GM19455 (cell line): ENCODE data around the gene TLCD3A.
"Not testable (repeated sequence)": the region's sequence is repeated elsewhere in the genome, so short reads cannot be mapped to it uniquely, and the experiment has no call there.

Source experiments
- ATAC-seq: cut with Tn5 transposase; IDR thresholded peaks from one replicate; pipeline ENCODE4 v1.9.1; 2021; ENCODE audit not compliant: unreplicated experiment

TLCD3A gene

DNA sequence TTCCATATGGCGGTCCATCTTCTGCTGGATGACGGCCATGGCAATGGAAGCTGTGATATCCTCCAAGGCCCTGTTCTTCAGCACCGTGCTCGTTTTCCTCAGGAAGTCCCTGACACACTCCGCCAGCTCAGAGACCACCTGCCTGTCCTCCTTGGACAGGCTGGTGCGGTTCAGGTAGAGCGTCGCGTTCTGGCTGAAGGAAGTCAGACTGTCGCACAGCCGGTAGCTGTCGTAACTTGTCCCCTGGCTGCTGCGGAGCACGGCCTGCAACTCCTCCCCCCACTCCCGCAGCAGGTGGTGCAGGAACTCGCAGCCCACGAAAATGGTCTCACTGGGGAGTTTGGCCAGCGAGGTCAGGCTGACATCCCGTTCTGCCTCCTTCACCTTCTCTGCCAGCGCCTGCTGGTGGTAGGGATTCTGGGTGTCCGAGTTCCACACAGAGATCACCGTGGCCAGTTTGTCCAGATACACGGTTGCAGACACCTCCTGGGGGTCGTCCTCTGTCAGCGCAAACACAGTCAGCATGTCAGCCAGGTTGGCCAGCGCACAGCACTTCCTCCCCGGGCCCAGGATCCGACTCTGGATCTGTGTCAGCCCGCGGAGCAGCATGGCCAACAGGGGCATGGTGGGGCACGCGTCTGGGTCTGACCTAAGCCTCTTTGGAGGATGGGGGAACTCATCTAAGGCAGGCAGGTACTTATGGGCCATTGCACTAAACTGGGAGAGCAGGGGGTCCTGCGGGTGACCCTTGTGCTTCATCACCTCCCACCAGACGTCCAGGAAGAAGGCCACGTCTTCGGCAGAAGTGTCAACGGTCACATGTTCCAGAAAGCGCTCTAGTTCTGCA is 14.6 kb downstream of the TLCD3A start:
- no peak for ATAC-seq

DNA sequence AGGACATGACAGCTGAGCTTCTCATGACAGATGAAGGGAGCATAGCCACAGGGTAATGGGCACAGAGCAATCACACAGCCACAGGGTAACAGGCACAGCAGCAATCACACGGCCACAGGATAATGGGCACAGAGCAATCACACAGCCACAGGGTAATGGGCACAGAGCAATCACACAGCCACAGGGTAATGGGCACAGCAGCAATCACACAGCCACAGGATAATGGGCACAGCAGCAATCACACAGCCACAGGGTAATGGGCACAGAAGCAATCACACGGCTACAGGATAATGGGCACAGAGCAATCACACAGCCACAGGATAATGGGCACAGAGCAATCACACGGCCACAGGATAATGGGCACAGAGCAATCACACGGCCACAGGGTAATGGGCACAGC is 16.2 kb downstream of the TLCD3A start:
- ATAC-seq = not testable (repeated sequence)

DNA sequence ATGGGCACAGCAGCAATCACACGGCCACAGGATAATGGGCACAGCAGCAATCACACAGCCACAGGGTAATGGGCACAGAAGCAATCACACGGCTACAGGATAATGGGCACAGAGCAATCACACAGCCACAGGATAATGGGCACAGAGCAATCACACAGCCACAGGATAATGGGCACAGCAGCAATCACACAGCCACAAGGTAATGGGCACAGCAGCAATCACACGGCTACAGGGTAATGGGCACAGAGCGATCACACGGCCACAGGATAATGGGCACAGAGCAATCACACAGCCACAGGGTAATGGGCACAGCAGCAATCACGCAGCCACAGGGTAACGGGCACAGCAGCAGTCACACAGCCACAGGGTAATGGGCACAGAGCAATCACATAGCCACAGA is 17.0 kb downstream of the TLCD3A start:
- ATAC-seq = not testable (repeated sequence)

DNA sequence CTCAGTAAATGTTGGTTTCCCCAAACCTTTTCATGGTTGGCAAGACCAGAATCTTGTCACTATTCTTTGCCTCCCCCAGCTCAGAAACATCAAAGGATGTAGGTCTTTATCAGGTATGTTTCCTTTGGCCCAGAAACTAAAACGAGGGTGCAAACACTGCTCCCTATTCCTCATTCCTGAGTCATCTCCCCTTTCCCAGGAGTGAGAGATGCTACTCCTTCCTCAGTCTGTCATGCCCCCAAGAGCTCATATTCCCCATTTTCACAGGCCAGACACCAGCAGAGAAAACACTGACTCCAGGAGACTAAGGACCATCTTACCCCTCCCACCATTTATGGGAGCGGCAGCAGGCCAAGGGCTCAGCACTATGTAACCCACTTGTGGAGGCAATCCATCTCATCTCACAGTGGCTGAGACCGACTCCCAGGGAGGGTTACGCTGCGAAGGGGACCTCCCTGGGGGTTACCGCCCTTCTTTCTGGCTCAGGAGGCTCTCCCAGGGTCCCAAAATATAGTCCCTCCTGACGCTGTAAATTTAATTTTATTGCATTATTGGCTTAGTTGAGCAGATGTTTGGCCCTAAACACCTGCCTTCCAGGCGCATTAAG is 18.1 kb downstream of the TLCD3A start:
- ATAC-seq = no peak

DNA sequence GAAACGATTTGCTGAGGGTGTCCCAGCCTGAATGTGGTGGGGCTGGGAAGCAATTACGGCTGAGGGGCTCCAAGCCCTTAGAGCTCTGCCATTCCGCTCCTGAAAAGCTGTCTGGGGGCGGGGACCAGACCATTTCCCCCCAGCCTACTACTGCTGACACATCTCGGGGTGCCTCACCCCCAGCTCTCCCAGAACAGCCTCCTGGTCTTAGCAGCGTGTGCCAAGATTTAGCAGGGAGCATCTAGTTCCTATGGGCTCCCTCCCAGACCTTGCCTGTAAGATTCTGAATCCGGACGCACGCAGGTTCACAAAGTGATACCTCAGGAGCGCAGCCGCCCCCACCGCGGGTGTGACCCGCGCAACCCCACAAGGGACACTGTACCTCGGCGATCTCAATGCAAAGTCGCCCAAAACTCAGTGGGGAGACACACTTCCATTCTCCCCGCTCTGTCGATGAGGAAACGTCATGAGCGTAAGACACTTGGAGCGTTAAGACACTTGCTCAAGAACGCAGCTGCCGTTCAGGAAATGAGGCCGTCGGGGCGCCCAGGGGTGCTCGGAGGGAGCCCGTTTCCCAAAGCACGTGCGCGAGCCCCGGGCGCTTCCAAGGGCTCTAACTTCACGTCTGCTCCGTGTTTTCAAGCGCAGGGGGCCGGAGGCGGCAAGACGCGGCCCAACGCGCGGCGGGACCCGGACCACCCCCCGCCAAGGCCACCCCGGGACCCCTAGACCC is 19.0 kb downstream of the TLCD3A start:
- ATAC-seq = peak; percentile 44

DNA sequence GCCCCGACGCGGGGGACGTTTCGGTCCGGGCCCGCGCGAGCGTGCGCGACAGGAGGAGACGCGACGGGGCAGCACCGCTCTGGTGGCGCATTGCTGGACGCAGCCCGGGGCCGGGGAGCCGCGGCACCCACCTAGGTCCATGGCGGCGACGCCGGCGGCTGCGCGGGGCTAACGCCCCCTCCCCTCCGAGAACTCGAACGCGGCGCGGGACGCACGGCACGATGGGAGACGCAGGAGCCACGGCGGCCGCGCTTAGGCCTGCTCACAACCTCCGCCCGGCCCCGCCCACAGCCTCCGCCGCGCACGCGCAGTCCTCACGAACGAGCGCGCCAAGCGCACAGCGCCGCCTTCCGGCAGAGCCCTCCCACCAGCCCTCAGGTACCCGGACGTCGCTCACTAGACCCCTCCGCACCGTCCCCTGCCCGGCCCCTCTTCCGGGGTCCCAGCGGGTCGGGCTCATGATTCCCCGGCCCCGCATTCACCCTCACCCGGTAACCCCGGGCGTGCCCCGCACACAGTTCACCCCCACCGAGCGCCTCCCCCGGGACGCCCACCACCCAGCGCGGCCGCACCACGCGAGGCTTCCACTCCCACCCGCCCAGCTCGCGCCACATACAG is 19.7 kb downstream of the TLCD3A start, which contains the start of gene GEMIN4:
Gene GEMIN4, minus strand, starts transcription at position 263 of the 618 bp plus-strand sequence. Its CDS starts 122 bp downstream, at position 141.
- ATAC-seq = peak; percentile 75

DNA sequence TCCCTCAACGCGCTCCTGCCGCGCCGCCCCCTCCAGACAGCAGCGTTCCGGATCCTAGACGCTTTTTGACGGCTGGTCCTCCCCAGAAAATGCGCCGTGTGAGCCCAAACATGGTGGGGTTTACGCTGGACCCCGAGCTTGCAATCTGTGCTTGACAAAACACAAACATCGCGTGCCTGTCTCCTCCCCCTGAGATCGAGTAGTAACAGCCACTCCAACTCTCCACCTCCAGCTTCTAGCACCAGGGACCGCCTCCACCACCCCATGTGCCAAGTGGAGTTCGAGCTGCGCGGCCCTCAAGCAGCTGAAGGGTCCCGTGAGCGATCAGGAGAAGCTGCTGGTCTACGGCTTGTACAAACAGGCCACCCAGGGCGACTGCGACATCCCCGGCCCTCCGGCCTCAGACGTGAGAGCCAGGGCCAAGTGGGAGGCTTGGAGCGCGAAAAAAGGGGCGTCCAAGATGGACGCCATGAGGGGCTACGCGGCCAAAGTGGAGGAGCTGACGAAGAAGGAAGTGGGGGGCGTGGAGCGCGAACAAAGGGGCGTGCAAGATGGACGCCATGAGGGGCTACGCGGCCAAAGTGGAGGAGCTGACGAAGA is 20.3 kb downstream of the TLCD3A start:
- no peak for ATAC-seq

DNA sequence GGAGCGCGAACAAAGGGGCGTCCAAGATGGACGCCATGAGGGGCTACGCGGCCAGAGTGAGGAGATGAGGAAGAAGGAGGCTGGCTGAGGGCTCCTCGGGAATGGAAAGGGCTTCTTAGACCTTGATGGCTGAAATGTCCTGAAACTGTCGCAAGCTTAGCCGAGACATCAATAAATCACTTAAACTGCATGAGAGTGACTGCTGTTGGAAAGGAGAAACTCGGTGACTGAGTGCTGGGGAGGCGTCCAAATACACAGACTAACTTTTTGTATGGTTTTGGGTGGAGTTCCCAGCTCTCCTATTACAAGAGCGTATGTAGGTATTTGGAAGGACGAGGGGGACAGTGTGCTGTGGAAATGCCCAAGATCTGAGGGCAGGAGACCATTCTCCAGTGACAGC is 21.0 kb downstream of the TLCD3A start:
- ATAC-seq = no peak

DNA sequence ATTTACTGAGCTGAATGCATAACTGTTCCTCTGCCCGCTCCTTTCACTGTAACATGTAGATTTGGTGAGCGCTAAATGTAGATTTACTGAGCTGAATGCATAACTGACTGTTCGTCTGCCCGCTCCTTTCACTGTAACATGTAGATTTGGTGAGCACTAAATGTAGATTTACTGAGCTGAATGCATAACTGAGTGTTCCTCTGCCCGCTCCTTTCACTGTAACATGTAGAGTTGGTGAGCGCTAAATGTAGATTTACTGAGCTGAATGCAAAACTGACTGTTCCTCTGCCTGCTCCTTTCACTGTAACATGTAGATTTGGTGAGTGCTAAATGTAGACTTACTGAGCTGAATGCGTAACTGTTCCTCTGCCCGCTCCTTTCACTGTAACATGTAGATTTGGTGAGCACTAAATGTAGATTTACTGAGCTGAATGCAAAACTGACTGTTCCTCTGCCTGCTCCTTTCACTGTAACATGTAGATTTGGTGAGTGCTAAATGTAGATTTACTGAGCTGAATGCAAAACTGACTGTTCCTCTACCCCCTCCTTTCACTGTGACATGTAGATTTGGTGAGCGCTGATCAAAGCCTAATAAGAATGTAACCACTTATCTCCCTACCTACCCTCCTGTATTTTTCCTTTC is 23.0 kb downstream of the TLCD3A start:
- not testable (repeated sequence) for ATAC-seq

DNA sequence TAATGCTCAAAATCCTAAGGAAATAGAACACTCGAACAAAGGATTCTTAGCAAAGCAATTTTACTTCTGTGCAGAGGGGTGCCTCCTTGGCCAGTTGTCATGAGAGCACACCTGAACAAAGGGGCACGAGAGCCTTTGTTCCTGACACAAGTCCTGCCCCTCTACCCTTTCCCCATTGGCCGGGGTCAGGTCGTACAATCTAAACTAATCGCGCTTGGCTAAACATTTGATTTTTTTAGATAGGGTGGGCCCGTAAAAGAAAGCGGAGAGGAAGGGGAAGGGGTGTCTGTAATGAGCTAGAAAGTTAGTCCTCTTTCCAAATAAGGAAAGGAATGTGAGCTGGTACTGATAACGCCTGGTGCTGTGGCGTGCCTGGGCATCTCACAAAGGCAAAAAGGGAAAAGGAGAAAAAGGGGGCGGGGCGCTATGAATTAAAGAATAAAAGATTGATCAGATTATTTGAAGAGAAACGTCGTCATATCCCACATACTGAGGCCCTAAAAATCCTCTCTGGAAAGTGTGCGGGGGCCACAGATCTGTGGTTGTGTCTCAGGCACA is 23.7 kb downstream of the TLCD3A start:
- not testable (repeated sequence) for ATAC-seq

DNA sequence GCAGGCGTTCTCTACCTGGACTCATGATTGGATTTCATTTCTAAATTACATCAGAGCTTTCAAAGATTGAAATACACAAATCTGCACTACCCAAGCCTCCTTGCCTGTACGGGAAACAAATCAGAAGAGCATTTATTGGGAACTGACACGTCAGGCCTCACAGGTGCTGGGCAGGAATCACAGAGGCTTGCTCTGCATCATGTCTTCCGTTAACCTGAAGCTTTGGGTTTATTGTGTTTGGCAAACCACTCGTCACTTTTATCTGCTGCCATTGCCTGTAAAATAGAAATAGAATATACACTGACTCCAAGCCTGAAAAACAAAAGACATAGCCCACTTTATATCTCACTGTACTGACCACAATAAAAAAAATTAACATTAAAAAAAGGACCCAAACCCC is 27.6 kb downstream of the TLCD3A start:
- ATAC-seq = no peak

DNA sequence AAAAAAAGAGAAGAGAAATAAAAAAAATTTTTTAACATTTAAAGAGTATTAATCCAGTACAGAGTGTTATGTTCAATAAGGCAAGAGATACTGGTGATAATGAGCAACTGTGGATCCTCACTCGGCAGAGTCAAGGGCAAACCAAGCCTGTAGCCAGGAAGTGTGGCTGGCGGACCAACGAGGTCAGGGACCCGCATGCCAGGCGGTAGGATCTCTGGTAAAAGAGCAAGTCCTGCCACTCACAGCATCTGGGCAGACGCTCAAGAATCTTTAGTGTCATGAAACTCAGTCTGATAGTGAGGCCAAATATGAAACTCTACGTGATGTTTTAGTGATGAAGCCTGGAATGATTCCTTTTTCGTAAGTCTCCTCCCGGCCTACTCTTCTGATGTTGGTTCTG is 28.0 kb downstream of the TLCD3A start:
- no peak for ATAC-seq

DNA sequence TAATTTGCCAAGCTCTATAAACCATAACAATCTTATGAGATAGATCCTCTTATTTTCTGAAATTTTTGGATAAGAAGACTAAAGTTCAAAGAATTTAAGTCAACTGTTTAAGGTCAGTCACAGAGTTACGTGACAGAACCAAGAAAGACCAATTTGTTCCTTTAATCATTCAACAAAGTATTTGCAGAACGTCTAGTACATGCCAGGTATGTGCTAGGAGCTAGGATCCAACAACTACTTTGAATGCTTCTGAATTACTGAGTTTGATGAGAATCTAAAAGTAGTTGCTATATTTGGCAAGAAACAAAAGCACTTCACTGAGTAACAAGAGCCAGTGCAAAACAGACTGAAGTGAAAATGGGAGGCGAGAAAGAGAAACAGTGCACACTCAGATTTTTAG is 34.7 kb downstream of the TLCD3A start:
- ATAC-seq = no peak

DNA sequence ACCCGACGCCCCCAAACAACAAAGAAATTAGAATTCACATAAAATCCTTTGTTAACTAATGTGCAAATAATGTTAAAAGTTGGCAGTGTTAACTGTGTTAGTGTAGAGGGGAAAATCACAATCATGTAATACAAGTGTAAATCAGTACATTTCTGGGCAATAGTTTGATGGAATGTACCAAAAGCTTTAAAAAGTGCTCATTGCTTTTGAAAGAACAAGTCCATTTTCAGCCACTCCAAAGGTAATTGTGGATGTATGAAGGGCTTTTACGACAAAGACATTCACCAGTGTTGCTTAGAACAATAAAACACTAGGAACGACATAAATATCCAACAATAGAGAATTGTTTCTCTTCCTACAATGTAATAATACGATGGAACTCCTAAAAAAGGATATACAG is 40.6 kb downstream of the TLCD3A start:
- ATAC-seq = no peak

DNA sequence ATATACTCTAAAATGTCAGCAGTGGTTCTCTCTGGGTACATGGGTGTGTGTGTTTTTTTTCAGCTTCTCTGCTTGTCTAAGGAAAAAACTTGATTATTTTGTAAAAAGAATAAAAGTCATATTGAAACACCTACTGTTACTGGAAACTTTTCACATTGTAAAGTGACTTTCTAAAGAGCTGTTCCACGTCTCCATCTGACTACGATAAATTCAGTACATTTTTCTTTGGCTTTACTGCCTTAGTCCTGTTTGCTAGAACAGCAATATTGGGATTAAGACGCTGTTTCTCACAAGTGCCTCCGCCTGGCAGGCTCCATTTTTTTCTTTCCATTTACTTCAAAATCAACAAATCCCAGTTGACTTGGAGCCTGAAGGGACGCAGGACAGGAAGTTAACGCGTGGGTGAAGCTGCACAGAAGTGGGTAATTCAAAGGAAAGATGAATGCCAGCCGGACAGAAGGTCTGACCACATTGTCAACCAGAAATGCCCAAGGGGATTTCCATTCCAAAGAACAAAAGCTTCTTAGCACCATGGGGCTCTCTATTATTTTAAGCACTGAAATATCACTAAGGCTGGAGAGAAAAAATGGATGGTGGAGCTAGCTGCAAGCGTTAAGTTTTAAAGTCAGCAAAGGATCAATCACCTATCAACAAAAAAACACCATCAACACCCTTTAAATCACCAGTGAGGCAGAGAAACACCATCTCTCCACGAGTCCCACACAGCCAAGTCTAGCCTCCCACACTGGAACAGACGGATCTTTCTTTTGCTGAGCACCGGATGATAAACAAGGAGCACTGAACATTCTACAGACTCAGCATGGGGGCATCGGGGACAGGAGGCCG is 41.3 kb downstream of the TLCD3A start:
- no peak for ATAC-seq

DNA sequence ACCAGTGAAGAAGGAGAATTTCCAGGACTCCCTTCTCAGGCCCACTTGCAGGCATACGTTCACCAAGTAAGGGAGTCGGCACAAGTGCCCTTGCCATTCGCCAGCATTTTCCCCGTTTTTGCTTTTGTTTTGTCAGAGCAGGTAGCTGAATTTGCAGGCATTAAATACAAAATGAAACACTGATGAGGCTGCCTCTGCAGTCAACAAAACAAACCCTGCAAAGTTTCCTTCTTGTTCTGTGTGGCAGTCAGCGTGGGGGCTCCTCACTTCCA is 41.9 kb downstream of the TLCD3A start:
- ATAC-seq = no peak

DNA sequence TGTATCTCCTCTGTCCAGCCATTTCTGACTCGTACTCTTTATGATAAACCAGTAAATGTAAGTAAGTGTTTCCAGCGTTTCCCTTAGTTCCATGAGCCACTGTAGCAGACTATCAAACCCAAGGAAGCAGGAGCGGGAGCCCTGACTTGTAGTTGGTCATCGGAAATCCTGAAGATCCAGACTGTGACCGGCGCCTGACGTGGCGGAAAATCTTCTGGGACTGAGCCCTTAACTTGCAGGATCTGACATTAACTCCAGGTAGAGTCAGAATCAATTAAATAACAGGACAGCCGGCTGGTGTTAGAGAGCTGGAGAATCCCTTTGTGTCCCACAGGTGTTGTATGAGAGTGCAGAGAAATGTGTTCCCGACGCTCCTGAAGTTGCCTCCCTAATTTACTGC is 45.7 kb downstream of the TLCD3A start:
- ATAC-seq = no peak

DNA sequence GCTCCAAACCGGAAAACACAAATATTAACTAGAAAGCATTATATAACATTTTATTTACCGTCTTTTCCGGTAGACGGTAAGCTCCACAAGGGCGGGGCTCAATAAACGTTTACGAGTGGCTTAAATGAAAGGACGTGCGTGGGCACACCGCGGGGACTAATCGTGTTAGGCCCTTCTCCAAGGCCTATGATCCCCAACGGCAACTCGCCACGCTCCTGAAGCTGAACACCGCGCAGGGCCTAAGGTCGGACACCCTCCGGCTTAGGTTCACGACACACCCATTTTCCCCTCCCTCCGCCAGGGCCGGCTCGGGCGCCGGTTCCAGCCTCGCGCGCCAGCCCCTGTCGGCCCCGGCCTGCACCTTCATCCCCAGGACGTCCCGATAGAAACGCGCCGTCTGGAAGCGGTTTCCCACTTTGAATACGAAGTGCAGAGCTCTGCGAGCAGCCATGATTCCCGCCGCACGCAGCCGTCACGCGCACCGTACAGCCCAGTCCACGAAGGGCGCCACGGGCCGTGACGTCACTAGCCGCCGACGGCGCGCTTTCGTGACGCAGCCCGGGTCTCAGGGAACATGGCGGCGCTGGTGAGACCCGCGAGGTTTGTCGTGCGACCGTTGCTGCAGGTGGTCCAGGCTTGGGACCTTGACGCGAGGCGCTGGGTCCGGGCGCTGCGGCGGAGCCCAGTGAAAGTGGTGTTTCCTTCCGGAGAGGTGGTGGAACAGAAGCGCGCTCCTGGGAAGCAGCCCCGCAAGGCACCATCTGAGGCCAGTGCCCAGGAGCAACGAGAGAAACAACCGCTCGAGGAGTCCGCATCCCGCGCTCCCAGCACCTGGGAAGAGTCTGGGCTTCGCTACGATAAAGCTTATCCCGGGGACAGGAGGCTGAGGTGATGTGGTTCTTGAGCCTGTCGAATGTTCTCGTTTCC is 49.7 kb downstream of the TLCD3A start, which contains the start of the genes GLOD4 and MRM3:
Gene GLOD4, minus strand, starts transcription at position 476 of the 927 bp plus-strand sequence. Its CDS starts 25 bp downstream, at position 451.
Gene MRM3, plus strand, starts transcription at position 549 of the 927 bp plus-strand sequence. Its CDS starts 26 bp downstream, at position 575.
- peak; percentile 89 for ATAC-seq
